Activated T-helper 2 cell treated with anti-CD3 and anti-CD28 coated beads, Interferon-gamma antibody, Interleukin-2, Interleukin-4, amounts not matched to agents 10 μg/mL and 5 μg/mL and 100 μg/mL, durations not matched to agents 14 hours and 24 hours and 36 hours (primary cell): ENCODE measurements around the gene LORICRIN. TPM values are rescaled to one million over a fixed set of nuclear protein-coding genes. Genes with fewer than 3 reads are reported as not detected.
"Not testable (repeated sequence)": the region's sequence is repeated elsewhere in the genome, so short reads cannot be mapped to it uniquely, and the experiment has no call there.

ENCODE experiments used
- DNase-seq: peaks from one replicate; pipeline ENCODE4 v3.0.0; 2021; ENCODE audit warnings: low spot score
- H3K27ac Mint-ChIP-seq: one replicate; pipeline ENCODE4 v1.8.0; 2021; ENCODE audit warnings: mixed read lengths
- H3K27me3 Mint-ChIP-seq: one replicate; pipeline ENCODE4 v1.8.0; 2021; ENCODE audit warnings: low read depth, mixed read lengths
- H3K36me3 Mint-ChIP-seq: one replicate; pipeline ENCODE4 v1.8.0; 2021; ENCODE audit warnings: low read depth, mixed read lengths
- H3K4me1 Mint-ChIP-seq: one replicate; pipeline ENCODE4 v1.8.0; 2021; ENCODE audit warnings: low read depth, mixed read lengths
- H3K4me3 Mint-ChIP-seq: one replicate; pipeline ENCODE4 v1.8.0; 2021; ENCODE audit warnings: low read depth, mild to moderate bottlenecking, moderate library complexity, mixed read lengths
- H3K9me3 Mint-ChIP-seq: one replicate; pipeline ENCODE4 v1.8.0; 2021; ENCODE audit warnings: mixed read lengths
- intact Hi-C: fragments of 100-400 bp; cut with micrococcal nuclease; formaldehyde crosslinking; loops from one replicate; pipeline ENCODE4 v1.15.1; 2023
- total RNA-seq: library from RNA; stranded (reverse); gene quantifications from 2 replicates; pipeline ENCODE4 v1.2.3, GENCODE V29; 2022

Gene LORICRIN, protein sequence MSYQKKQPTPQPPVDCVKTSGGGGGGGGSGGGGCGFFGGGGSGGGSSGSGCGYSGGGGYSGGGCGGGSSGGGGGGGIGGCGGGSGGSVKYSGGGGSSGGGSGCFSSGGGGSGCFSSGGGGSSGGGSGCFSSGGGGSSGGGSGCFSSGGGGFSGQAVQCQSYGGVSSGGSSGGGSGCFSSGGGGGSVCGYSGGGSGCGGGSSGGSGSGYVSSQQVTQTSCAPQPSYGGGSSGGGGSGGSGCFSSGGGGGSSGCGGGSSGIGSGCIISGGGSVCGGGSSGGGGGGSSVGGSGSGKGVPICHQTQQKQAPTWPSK
- not detected in 2 replicates for total RNA-seq

DNA sequence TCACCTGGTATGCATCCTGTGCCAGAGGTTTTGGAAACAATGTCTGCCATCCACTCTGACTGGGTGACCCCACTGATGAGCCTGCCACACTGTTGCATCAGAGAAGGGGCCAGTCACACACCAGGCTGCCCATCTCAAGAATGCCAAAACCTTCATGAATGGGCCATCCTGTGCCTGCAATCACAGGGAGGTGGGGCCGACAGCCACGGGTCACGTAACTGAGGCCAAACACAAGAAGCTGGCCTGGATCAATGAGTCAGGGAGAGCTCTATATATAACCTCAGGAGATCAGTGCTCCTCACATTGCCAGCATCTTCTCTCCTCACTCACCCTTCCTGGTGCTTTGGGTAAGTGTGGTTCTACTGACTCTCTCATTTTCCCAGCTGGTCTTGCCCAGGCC, at the start of gene LORICRIN:
Gene LORICRIN (plus strand): TSS at position 301 of the 400 bp plus-strand sequence. CDS start 1,263 bp downstream, outside the sequence.
- intact Hi-C loops = no loop called here
- Mint-ChIP-seq H3K4me1 (peaks cover 24% of the 10 kb centered on the region), H3K27ac (no peak within 1 kb of the TSS), H3K9me3 (no peaks in the 10 kb centered on the region), H3K4me3 (peak within 1 kb of the TSS; percentile 38), H3K27me3 (peaks cover 53% of the 10 kb centered on the region), H3K36me3 (no peaks in the 10 kb centered on the region)
- DNase-seq = no peak

DNA sequence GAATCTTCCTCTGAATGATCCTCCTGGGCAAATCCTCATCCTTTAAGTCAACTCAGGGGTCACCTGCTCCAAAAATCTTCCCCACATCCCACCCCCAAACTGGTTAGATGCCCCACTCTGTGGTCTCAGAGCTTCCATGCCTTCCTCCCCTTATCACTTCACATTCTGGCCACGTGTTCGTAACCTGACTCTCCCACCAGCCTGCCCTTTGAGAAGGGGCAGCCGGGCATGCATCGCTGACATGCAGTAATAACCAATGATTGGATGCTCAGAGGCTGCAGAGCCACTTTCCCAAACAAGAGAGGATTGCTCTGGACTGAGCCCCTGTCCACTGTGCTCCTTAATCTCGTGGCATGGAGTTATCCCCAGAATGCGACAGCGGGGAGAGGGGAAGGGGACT, 49.3 kb upstream of the LORICRIN start:
- Mint-ChIP-seq H3K4me3 (no peak overlapping the region), H3K9me3 (no peaks in the 10 kb centered on the region), H3K27me3 (peaks cover 2% of the 10 kb centered on the region), H3K27ac (no peak overlapping the region), H3K36me3 (no peaks in the 10 kb centered on the region), H3K4me1 (no peaks in the 10 kb centered on the region)
- intact Hi-C loops = no loop called here
- no peak for DNase-seq

DNA sequence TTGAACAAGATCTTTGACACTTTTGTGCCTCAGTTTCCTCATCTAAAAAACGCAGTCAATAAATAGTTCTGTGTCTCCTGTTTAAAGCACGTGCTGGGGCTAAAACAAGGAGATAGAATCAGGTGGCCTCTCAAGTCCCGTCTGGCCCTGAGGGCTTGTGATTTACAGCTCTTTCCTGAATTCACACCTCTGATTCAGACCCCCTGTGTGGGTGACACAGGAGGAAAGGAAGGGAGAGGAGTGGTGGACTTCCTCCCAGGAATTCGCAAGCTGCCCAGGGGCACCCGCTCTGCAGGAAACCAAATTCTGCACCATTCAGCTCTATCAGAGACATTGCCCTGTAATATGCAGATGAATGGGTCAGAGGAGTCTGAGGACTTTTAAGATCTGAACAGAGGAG, 47.3 kb upstream of the LORICRIN start:
- H3K4me3 Mint-ChIP-seq = no peak overlapping the region

DNA sequence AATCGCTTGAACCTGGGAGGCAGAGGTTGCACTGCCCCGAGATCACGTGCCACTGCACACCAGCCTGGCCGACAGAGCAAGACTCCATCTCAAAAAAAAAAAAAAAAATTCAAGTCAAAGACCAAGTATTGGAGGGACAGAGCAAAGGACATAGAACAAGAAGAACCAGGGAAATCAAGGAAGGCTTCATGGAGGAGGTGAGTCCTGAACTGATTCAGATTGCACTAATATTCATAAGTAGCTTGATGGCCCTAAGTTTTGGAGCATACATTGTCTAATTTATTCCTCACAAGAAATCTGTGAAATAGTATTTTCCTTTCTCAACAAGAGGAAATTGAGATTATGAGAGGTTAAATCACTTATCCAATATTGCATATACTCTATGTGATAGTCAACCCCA, 46.0 kb upstream of the LORICRIN start:
- Mint-ChIP-seq H3K36me3 (no peaks in the 10 kb centered on the region), H3K27ac (no peak overlapping the region), H3K9me3 (no peaks in the 10 kb centered on the region), H3K4me3 (no peak overlapping the region), H3K27me3 (peaks cover 15% of the 10 kb centered on the region), H3K4me1 (peaks cover 7% of the 10 kb centered on the region)
- no peak for DNase-seq
- intact Hi-C loops = no loop called here

More for the DNA sequence above, 47.3 kb upstream of the LORICRIN start:
- Mint-ChIP-seq H3K36me3 (no peaks in the 10 kb centered on the region), H3K4me1 (peaks cover 6% of the 10 kb centered on the region), H3K9me3 (no peaks in the 10 kb centered on the region), H3K27me3 (peaks cover 12% of the 10 kb centered on the region), H3K27ac (no peak overlapping the region)
- DNase-seq = no peak
- intact Hi-C loops = no loop called here

DNA sequence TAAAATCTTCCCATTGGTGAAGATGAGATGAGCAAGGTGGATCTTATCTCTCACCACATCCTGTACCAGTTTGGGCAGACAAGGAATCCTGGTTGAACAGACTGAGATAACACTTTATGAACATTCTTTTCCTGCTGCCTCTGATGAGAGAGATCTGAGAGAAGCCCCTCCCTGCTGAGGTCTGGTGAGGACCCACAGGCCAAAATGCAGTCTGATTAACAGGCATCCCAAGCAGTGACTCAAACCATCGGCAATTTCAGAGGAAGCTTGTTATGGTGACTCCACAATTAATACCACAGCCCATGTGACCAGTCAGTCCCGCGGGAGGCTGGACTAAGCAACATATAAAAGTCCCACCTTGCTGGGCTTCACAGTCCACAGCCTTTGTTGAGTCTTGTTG, 42.3 kb upstream of the LORICRIN start, which contains the start of gene PRR9:
Gene PRR9 (plus strand): TSS at position 373 of the 400 bp plus-strand sequence. CDS start 561 bp downstream, outside the sequence.
- intact Hi-C loops = no loop called here
- no peaks in the 10 kb centered on the region for H3K36me3 Mint-ChIP-seq
- no peaks in the 10 kb centered on the region for H3K9me3 Mint-ChIP-seq
- H3K4me1 Mint-ChIP-seq = peaks cover 7% of the 10 kb centered on the region
- DNase-seq = no peak
- H3K4me3 Mint-ChIP-seq = no peak within 1 kb of the TSS
- no peak within 1 kb of the TSS for H3K27ac Mint-ChIP-seq
- H3K27me3 Mint-ChIP-seq = peaks cover 15% of the 10 kb centered on the region

DNA sequence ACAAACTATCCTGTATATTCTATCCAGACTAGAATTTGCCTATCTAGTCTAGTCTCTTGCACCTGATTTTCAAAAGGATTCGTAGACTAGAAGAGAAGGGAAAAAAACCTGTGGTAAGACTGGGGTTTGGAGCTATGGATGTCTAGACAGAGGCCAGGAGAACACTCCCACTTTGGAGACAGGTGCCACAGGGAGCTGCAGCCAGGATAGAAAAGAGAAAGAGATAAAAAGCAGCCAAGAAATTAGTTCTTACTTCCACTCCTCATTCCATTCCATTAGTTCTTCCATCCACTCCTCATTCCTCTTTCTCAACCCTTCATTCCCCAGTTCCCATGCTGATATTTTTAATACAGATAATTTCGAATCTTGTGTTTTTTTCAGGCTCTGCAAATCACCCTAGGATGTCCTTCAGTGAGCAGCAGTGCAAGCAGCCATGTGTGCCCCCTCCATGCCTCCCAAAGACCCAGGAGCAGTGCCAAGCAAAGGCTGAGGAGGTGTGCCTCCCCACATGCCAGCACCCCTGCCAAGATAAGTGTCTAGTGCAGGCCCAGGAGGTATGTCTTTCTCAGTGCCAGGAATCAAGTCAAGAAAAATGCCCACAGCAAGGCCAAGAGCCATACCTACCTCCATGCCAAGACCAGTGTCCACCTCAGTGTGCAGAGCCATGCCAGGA, 41.6 kb upstream of the LORICRIN start:
- peaks cover 15% of the 10 kb centered on the region for H3K27me3 Mint-ChIP-seq
- no peaks in the 10 kb centered on the region for H3K9me3 Mint-ChIP-seq
- peaks cover 7% of the 10 kb centered on the region for H3K4me1 Mint-ChIP-seq
- no peaks in the 10 kb centered on the region for H3K36me3 Mint-ChIP-seq
- no peak overlapping the region for H3K4me3 Mint-ChIP-seq
- intact Hi-C loops = no loop called here
- no peak for DNase-seq
- H3K27ac Mint-ChIP-seq = no peak overlapping the region

DNA sequence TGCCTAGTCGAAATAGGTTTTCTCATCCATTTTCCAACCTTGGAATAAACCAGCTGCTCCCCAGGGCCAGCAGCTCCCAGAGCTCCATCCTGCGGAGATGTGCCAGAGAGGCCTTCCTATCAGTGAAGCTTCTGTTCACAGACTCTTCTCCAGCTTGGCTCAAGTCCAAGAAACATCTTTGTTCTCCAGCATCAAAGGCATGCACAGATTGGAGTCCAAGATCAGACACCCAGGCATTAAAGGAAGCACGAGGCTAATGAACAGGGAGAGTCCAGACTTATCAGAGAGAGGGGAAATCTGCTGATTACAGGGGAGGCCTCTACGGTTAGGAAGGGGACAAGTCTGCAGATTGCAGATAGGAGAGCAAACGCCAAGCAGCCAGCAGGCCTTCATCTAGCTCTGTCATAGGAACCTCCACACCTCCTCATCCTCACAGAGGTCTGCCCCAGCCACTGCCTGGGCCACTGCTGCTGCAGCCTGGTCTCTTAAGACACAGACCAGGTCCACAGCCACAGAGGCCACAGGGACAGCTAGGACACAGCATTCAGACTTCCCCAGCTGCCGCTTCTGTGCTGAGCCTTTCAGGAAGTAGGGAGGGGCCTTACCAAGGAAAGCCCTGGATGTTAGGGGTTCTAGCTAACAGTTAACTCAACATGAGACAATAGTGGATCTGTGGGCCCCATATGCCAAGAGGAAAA, 38.7 kb upstream of the LORICRIN start:
- Mint-ChIP-seq H3K4me3 (no peak overlapping the region), H3K27me3 (peaks cover 10% of the 10 kb centered on the region), H3K36me3 (no peaks in the 10 kb centered on the region), H3K27ac (no peak overlapping the region), H3K4me1 (peaks cover 9% of the 10 kb centered on the region), H3K9me3 (no peaks in the 10 kb centered on the region)
- intact Hi-C loops = loop anchor here (10.0 kb wide), 1 partner anchor 566 kb away; no protein-coding TSS in a partner anchor
- no peak for DNase-seq

DNA sequence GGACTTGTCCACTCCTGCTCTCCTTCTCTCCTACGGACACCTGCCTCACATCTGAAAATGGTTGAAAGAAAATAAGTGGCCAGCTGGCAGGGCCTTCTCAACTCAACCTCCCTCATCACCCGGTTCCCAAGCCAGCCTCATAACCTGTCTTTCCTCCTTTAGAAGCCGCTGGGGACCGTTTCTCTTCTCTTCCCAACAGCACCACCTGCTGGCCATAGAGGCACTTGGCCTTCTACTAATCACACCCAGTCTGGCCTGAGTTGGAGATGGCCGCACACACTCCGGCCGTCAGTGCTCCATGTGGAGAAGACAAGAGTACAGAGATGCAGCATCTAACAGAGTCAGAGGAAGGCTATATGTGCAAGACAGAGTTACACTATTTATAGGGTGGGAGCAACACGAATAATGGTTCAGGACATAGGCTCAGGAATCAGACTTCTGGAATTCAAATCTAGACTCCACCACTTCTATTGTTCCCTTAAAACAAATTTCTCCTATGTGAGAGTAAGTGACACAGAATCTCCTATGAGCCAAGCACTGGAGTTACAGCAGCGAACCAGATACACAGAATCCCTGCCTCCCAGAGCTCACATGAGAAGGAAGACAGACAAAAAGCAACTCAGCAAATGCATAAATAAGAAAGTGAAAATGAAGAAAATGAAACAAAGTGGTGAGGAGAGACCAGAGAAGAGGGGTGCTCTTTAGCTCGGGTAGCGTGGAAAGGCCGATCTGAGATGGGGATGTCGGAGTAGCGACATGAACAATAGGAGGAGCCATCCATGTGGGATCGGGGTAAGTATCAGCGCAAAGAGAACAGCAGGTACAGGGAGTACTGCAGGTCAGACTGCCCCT, 36.2 kb upstream of the LORICRIN start:
- intact Hi-C loops = loop anchor here (1.0 to 10.0 kb wide), 2 partner anchors 354 to 568 kb away; no protein-coding TSS in a partner anchor
- not testable (repeated sequence) for H3K36me3 Mint-ChIP-seq, H3K4me3 Mint-ChIP-seq, H3K9me3 Mint-ChIP-seq, H3K27ac Mint-ChIP-seq, H3K27me3 Mint-ChIP-seq, H3K4me1 Mint-ChIP-seq
- peak; percentile 38 for DNase-seq

DNA sequence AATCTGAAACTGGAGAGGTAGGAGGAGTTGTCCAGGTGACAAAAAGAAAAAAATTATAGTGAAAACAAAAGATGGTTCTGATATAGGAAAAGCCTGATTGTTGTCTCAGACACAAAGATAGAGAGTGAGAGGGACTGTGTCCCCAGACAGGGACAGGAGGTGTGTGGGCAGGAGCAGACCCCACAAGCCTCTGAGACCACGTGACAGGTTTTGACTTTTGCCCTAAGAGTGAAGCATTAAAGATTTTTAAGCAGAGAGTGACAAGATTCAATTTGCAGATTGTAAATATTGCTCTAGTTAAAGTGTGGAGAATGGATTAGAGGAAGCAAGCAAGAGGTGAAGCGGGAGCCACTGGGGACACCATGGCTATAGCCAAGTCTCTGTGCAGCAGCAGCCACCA, 31.7 kb upstream of the LORICRIN start:
- Mint-ChIP-seq H3K4me1 (peaks cover 2% of the 10 kb centered on the region), H3K27me3 (no peaks in the 10 kb centered on the region), H3K27ac (no peak overlapping the region), H3K36me3 (no peaks in the 10 kb centered on the region), H3K9me3 (no peaks in the 10 kb centered on the region), H3K4me3 (no peak overlapping the region)
- intact Hi-C loops = loop anchor here (10.0 kb wide), 1 partner anchor 573 kb away; no protein-coding TSS in a partner anchor
- DNase-seq = no peak

DNA sequence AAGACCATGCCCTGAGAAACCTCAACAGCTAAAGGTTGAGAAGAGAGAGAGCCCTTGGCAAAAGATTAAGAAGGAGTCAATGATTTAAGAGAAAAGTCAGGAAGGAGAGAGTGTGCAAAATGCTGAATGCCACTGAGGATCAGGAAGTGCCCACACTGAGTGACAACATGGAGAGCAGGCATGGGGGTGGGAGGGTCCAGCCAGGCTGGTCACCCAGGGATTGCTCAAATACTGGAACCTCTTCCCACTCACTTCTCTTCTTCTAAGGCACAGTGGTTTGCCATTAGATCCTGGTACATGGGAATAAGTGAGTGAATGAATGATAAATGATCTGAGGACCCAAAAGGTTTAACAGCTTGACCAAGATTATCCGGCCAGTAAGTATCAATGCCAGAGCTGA, 31.0 kb upstream of the LORICRIN start:
- Mint-ChIP-seq H3K27me3 (no peaks in the 10 kb centered on the region), H3K4me3 (no peak overlapping the region), H3K4me1 (peaks cover under 1% of the 10 kb centered on the region), H3K36me3 (no peaks in the 10 kb centered on the region), H3K9me3 (no peaks in the 10 kb centered on the region), H3K27ac (no peak overlapping the region)
- no peak for DNase-seq
- intact Hi-C loops = loop anchor here (10.0 kb wide), 1 partner anchor 574 kb away; no protein-coding TSS in a partner anchor

DNA sequence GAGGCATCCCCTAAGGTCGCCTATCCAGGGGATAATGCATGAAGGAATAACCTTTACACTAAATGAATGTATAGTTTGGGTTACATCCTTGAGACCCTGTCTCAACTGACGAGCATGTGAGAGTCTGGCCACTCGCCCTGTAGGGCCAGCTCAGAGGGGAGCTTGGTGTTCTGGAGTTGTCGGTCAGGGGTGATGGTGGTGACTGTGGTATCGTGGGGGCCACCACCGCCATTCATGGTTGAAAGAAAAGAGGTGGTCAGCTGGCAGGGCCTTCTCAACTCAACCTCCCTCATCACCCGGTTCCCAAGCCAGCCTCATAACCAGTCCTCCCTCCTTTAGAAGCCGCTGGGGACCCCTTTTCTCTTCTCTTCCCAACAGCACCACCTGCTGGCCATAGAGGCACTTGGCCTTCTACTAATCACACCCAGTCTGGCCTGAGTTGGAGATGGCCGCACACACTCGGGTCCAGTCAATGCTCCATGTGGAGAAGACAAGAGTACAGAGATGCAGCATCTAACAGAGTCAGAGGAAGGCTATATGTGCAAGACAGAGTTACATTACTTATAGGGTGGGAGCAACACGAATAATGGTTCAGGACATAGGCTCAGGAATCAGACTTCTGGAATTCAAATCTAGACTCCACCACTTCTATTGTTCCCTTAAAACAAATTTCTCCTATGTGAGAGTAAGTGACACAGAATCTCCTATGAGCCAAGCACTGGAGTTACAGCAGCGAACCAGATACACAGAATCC, 30.2 kb upstream of the LORICRIN start:
- H3K36me3 Mint-ChIP-seq, H3K27ac Mint-ChIP-seq, DNase-seq, H3K27me3 Mint-ChIP-seq, H3K4me1 Mint-ChIP-seq, H3K9me3 Mint-ChIP-seq, H3K4me3 Mint-ChIP-seq: not testable (repeated sequence)
- intact Hi-C loops = loop anchor here (10.0 kb wide), 1 partner anchor 574 kb away; no protein-coding TSS in a partner anchor
